Measurements from ENCODE around the gene LUC7L.
"Not testable (repeated sequence)": the region's sequence is repeated elsewhere in the genome, so short reads cannot be mapped to it uniquely, and the experiment has no call there.

Gene LUC7L

GRCh38 chr16:178668-179015 is 50.6 kb downstream of the LUC7L start:
- DNase-seq, result no peak

- no peak for DNase-seq
These were observed 51.1 kb downstream of the LUC7L start for GRCh38 chr16:177981-178667.

GRCh38 chr16:177394-177822 is 51.8 kb downstream of the LUC7L start:
- DNase-seq, result no peak

GRCh38 chr16:176477-177382 is 52.5 kb downstream of the LUC7L start, which contains the start of gene HBA1:
Gene HBA1, plus strand, starts transcription at chr16:176680. Its CDS starts 37 bp downstream, at chr16:176717.
- not testable (repeated sequence) for DNase-seq

GRCh38 chr16:176006-176405 is 53.2 kb downstream of the LUC7L start:
- DNase-seq, result not testable (repeated sequence)

DNA sequence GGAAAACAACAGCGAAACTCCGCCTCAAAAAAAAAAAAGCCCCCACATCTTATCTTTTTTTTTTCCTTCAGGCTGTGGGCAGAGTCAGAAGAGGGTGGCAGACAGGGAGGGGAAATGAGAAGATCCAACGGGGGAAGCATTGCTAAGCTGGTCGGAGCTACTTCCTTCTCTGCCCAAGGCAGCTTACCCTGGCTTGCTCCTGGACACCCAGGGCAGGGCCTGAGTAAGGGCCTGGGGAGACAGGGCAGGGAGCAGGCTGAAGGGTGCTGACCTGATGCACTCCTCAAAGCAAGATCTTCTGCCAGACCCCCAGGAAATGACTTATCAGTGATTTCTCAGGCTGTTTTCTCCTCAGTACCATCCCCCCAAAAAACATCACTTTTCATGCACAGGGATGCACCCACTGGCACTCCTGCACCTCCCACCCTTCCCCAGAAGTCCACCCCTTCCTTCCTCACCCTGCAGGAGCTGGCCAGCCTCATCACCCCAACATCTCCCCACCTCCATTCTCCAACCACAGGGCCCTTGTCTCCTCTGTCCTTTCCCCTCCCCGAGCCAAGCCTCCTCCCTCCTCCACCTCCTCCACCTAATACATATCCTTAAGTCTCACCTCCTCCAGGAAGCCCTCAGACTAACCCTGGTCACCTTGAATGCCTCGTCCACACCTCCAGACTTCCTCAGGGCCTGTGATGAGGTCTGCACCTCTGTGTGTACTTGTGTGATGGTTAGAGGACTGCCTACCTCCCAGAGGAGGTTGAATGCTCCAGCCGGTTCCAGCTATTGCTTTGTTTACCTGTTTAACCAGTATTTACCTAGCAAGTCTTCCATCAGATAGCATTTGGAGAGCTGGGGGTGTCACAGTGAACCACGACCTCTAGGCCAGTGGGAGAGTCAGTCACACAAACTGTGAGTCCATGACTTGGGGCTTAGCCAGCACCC is 54.0 kb downstream of the LUC7L start:
- no peak for DNase-seq

DNA sequence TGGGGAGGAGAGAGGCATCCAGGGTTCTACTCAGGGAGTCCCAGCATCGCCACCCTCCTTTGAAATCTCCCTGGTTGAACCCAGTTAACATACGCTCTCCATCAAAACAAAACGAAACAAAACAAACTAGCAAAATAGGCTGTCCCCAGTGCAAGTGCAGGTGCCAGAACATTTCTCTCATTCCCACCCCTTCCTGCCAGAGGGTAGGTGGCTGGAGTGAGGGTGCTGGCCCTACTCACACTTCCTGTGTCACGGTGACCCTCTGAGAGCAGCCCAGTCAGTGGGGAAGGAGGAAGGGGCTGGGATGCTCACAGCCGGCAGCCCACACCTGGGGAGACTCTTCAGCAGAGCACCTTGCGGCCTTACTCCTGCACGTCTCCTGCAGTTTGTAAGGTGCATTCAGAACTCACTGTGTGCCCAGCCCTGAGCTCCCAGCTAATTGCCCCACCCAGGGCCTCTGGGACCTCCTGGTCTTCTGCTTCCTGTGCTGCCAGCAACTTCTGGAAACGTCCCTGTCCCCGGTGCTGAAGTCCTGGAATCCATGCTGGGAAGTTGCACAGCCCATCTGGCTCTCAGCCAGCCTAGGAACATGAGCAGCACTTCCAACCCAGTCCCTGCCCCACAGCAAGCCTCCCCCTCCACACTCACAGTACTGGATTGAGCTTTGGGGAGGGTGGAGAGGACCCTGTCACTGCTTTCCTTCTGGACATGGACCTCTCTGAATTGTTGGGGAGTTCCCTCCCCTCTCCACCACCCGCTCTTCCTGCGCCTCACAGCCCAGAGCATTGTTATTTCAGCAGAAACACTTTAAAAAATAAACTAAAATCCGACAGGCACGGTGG is 55.1 kb downstream of the LUC7L start:
- not testable (repeated sequence) for DNase-seq

DNA sequence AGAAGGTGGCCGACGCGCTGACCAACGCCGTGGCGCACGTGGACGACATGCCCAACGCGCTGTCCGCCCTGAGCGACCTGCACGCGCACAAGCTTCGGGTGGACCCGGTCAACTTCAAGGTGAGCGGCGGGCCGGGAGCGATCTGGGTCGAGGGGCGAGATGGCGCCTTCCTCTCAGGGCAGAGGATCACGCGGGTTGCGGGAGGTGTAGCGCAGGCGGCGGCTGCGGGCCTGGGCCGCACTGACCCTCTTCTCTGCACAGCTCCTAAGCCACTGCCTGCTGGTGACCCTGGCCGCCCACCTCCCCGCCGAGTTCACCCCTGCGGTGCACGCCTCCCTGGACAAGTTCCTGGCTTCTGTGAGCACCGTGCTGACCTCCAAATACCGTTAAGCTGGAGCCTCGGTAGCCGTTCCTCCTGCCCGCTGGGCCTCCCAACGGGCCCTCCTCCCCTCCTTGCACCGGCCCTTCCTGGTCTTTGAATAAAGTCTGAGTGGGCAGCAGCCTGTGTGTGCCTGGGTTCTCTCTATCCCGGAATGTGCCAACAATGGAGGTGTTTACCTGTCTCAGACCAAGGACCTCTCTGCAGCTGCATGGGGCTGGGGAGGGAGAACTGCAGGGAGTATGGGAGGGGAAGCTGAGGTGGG is 55.9 kb downstream of the LUC7L start:
- DNase-seq, result not testable (repeated sequence)

DNA sequence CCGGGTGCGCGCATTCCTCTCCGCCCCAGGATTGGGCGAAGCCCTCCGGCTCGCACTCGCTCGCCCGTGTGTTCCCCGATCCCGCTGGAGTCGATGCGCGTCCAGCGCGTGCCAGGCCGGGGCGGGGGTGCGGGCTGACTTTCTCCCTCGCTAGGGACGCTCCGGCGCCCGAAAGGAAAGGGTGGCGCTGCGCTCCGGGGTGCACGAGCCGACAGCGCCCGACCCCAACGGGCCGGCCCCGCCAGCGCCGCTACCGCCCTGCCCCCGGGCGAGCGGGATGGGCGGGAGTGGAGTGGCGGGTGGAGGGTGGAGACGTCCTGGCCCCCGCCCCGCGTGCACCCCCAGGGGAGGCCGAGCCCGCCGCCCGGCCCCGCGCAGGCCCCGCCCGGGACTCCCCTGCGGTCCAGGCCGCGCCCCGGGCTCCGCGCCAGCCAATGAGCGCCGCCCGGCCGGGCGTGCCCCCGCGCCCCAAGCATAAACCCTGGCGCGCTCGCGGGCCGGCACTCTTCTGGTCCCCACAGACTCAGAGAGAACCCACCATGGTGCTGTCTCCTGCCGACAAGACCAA is 56.8 kb downstream of the LUC7L start, which contains the start of gene HBA2:
TSS of gene HBA2 (plus strand) at position 503 of the 568 bp plus-strand sequence. CDS start at position 540, 37 bp downstream.
- not testable (repeated sequence) for DNase-seq

DNA sequence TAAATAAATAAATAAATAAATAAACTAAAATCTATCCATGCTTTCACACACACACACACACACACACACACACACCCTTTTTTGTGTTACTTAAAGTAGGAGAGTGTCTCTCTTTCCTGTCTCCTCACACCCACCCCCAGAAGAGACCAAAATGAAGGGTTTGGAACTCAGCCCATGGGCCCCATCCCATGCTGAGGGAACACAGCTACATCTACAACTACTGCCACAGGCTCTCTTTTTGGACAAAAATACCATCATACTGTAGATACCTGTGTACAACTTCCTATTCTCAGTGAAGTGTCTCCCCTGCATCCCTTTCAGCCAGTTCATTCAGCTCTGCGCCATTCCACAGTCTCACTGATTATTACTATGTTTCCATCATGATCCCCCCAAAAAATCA is 58.5 kb downstream of the LUC7L start:
- no peak for DNase-seq

DNA sequence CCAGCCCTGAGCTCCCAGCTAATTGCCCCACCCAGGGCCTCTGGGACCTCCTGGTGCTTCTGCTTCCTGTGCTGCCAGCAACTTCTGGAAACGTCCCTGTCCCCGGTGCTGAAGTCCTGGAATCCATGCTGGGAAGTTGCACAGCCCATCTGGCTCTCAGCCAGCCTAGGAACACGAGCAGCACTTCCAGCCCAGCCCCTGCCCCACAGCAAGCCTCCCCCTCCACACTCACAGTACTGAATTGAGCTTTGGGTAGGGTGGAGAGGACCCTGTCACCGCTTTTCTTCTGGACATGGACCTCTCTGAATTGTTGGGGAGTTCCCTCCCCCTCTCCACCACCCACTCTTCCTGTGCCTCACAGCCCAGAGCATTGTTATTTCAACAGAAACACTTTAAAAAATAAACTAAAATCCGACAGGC is 59.2 kb downstream of the LUC7L start:
- DNase-seq, result not testable (repeated sequence)

DNA sequence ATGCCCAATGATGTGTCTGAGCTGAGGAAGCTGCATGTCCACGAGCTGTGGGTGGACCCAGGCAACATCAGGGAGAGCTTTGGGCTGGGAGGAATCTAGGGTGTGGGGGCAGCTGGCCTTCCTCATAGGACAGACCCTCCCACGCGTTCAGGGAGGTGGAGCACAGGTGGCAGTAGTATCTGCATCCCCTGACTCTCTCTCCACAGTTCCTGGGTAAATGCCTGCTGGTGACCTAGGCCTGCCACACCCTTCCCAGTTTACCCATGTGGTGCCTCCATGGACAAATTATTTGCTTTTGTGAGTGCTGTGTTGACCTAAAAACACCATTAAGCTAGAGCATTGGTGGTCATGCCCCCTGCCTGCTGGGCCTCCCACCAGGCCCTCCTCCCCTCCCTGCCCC is 60.2 kb downstream of the LUC7L start:
- no peak for DNase-seq

GRCh38 chr16:168424-168823 is 60.8 kb downstream of the LUC7L start:
- DNase-seq, result no peak

GRCh38 chr16:167122-167690 is 62.0 kb downstream of the LUC7L start:
- no peak for DNase-seq

GRCh38 chr16:166375-167121 is 62.7 kb downstream of the LUC7L start:
- no peak for DNase-seq

- DNase-seq, result no peak
These were observed 63.5 kb downstream of the LUC7L start, which contains the start of gene HBM for GRCh38 chr16:165539-166374. Gene HBM, plus strand, starts transcription at chr16:165978. Its CDS starts 20 bp downstream, at chr16:165998.

- DNase-seq, result no peak
These were observed 64.3 kb downstream of the LUC7L start for GRCh38 chr16:164827-165538.

All from stimulated activated naive CD4-positive, alpha-beta T cell treated with Interleukin-2 at 50 U/mL for 16 hours (primary cell).